Measurements from ENCODE around the gene STOML3.

Gene STOML3

GRCh38 chr13:38969187-38969586 is 21.4 kb downstream of the STOML3 start:
- TF ChIP-seq SIN3A (IDR thresholded peaks at IDR 0.05; ENCODE audit: borderline replicate concordance, insufficient read depth, low read length) (no peak), REST (IDR thresholded peaks at IDR 0.05; ENCODE audit: insufficient read depth in 1 of 2, low read depth in 2 of 2, low read length in 2 of 2) (no peak), FOXP2 (optimal IDR thresholded peaks at IDR 0.05; ENCODE audit: borderline replicate concordance, extremely low read depth, extremely low read length, insufficient read depth) (no peak), POLR2AphosphoS5 (IDR thresholded peaks at IDR 0.05; ENCODE audit: low read depth, low read length) (no peak), TAF1 (IDR thresholded peaks at IDR 0.05; ENCODE audit: borderline replicate concordance, insufficient read depth, low read length) (no peak)

GRCh38 chr13:38967446-38967845 is 23.2 kb downstream of the STOML3 start:
- TF ChIP-seq REST (IDR thresholded peaks at IDR 0.05; ENCODE audit: insufficient read depth in 1 of 2, low read depth in 2 of 2, low read length in 2 of 2) (no peak), FOXP2 (optimal IDR thresholded peaks at IDR 0.05; ENCODE audit: borderline replicate concordance, extremely low read depth, extremely low read length, insufficient read depth) (no peak)

GRCh38 chr13:38965281-38965680 is 25.4 kb downstream of the STOML3 start:
- TF ChIP-seq SIN3A (IDR thresholded peaks at IDR 0.05; ENCODE audit: borderline replicate concordance, insufficient read depth, low read length) (no peak), TAF1 (IDR thresholded peaks at IDR 0.05; ENCODE audit: borderline replicate concordance, insufficient read depth, low read length) (no peak), POLR2AphosphoS5 (IDR thresholded peaks at IDR 0.05; ENCODE audit: low read depth, low read length) (no peak), FOXP2 (optimal IDR thresholded peaks at IDR 0.05; ENCODE audit: borderline replicate concordance, extremely low read depth, extremely low read length, insufficient read depth) (no peak), REST (IDR thresholded peaks at IDR 0.05; ENCODE audit: insufficient read depth in 1 of 2, low read depth in 2 of 2, low read length in 2 of 2) (no peak)

GRCh38 chr13:38960175-38960574 is 30.5 kb downstream of the STOML3 start:
- TF ChIP-seq POLR2AphosphoS5 (IDR thresholded peaks at IDR 0.05; ENCODE audit: low read depth, low read length), result no peak
- TF ChIP-seq SIN3A (IDR thresholded peaks at IDR 0.05; ENCODE audit: borderline replicate concordance, insufficient read depth, low read length), result no peak
- no peak for TF ChIP-seq REST (IDR thresholded peaks at IDR 0.05; ENCODE audit: insufficient read depth in 1 of 2, low read depth in 2 of 2, low read length in 2 of 2)

- TF ChIP-seq FOXP2 (optimal IDR thresholded peaks at IDR 0.05; ENCODE audit: borderline replicate concordance, extremely low read depth, extremely low read length, insufficient read depth) (no peak), TAF1 (IDR thresholded peaks at IDR 0.05; ENCODE audit: borderline replicate concordance, insufficient read depth, low read length) (no peak), REST (IDR thresholded peaks at IDR 0.05; ENCODE audit: insufficient read depth in 1 of 2, low read depth in 2 of 2, low read length in 2 of 2) (no peak), POLR2AphosphoS5 (IDR thresholded peaks at IDR 0.05; ENCODE audit: low read depth, low read length) (no peak), SIN3A (IDR thresholded peaks at IDR 0.05; ENCODE audit: borderline replicate concordance, insufficient read depth, low read length) (no peak)
Observed at GRCh38 chr13:38957794-38958592, 32.6 kb downstream of the STOML3 start.

Data from PFSK-1 (cell line).